Measurements from ENCODE around the gene DNAJB6.

DNAJB6 gene

DNA sequence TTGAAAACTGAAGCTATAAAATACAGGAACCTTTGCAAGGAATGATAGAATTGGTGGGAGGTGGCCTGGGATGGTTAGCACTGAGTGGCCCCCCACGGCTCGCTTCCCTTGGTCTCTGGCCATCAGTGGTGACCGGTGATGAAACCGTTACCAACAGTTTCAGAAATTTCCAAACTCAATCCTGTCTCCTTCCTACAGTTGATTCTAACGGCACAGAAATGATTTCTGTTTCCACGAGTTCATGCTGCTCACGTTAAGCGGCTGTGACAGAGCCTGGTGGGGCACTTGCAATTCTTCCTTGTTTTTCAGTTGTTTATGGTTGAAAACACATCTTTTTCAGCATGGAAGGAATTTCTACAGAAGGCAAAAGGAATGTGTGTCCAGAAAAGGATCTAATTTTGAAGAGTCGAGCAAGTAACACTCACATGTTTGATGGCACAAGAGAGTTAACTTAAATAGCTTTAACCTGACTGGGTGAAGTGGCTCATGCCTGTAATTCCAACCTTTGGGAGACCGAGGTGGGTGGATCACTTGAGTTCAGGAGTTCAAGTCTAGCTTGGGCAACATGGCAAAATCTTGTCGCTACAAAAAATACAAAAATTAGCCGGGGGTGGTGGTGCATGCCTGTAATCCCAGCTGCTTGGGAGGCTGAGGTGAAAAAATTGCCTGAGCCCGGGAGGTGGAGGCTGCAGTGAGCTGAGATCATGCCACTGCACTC lies 100.1 kb downstream of the DNAJB6 start:
- TF ChIP-seq, protein P1, sequence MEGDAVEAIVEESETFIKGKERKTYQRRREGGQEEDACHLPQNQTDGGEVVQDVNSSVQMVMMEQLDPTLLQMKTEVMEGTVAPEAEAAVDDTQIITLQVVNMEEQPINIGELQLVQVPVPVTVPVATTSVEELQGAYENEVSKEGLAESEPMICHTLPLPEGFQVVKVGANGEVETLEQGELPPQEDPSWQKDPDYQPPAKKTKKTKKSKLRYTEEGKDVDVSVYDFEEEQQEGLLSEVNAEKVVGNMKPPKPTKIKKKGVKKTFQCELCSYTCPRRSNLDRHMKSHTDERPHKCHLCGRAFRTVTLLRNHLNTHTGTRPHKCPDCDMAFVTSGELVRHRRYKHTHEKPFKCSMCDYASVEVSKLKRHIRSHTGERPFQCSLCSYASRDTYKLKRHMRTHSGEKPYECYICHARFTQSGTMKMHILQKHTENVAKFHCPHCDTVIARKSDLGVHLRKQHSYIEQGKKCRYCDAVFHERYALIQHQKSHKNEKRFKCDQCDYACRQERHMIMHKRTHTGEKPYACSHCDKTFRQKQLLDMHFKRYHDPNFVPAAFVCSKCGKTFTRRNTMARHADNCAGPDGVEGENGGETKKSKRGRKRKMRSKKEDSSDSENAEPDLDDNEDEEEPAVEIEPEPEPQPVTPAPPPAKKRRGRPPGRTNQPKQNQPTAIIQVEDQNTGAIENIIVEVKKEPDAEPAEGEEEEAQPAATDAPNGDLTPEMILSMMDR (conservative IDR thresholded peaks at IDR 0.05; ENCODE audit: low read depth, low read length) = no peak
- H3K4me3 ChIP-seq (ENCODE audit: low read depth, low read length) = no peak overlapping the region
- DNase-seq (ENCODE audit: low read depth) = peak; percentile 26

DNA sequence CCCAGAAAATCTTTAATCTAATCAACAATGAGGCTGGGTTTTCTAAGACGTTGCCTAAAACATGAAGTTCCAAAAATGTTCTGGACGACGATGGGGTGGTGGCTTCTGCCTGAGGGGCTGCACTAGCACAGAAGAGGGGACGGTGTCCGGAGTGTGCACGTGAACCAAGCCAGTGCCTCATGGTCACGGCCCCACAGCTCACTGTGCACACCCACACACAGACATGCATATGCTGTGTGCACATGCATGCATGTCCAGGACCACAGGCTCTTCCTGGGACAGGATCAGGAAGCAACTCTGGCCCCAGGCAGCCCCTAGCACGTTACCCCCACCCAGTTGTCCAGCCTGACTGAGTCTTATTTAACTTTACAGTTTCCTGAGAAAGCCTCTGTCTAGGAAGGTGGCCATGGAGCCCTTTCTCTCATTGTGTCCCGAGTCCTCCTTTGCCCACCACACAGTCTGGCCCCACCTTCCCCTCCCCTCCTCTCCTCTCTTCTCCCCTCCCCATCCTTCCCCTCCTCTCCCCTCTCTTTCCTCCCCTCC lies 100.8 kb downstream of the DNAJB6 start:
- DNase-seq (ENCODE audit: low read depth) = no peak
- TF ChIP-seq, protein P1 (conservative IDR thresholded peaks at IDR 0.05; ENCODE audit: low read depth, low read length) = no peak

DNA sequence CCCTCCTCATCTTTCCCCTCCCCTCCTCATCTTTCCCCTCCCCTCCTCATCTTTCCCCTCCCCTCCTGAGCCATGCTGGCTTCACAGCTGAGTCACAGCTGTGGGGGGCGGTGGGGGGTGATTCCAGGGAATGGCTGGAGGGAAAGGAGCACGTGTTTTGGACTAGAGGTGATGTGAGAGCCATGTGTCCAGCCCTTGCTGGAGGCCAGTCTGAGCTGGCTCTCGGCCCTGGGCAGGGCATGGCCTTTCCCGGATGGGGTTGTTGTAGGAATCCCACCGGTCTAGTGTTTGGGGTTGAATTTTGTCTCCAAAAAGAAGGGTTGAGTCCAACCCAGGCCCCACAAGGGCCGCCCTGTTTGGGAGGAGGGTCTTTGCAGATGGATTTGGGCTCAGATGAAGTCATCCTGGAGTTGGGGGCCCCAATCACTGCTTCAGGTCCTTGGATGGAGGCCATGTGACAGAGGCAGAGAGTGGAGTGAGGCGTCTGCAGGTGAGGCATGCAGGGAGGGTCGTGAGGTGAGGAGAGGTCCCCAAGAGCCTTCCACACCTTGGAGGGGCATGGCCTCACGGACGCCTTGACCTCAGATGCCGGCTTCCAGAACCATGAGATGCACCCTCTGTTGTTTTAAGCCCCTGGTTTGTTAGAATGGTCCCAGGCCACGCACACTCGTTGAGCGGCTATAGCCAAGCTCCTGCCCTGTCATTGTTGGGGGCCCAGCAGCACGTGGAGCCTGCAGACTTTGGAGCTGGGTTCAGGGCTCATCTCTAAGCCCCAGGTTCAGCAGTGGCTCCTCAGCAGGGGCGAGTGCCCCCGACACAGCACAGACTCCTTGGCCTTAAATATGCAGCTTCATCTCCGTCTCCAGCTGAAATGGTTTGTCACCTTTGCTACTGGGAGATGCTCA lies 101.6 kb downstream of the DNAJB6 start:
- TF ChIP-seq, protein P1 (conservative IDR thresholded peaks at IDR 0.05; ENCODE audit: low read depth, low read length) = no peak
- no peak overlapping the region for H3K4me3 ChIP-seq (ENCODE audit: low read depth, low read length)
- DNase-seq (ENCODE audit: low read depth) = no peak

More for the DNA sequence above, 100.8 kb downstream of the DNAJB6 start:
- no peak overlapping the region for H3K4me3 ChIP-seq (ENCODE audit: low read depth, low read length)

DNA sequence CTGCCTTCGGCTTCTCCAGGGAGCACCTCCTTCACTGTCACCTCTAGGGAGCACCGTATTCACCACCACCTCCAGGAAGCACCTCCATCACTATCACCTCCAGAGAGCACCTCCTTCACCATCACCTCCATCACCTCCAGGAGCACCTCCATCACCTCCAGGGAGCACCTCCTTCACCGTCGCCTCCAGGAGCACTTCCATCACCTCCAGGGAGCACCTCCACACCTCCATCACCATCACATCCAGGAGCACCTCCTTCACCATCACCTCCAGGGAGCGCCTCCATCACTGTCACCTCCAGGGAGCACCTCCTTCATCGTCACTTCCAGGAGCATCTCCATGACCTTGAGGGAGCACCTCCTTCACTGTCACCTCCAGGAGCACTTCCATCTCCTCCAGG lies 102.3 kb downstream of the DNAJB6 start:
- TF ChIP-seq, protein P1 (conservative IDR thresholded peaks at IDR 0.05; ENCODE audit: low read depth, low read length) = no peak
- no peak for DNase-seq (ENCODE audit: low read depth)
- H3K4me3 ChIP-seq (ENCODE audit: low read depth, low read length) = no peak overlapping the region

DNA sequence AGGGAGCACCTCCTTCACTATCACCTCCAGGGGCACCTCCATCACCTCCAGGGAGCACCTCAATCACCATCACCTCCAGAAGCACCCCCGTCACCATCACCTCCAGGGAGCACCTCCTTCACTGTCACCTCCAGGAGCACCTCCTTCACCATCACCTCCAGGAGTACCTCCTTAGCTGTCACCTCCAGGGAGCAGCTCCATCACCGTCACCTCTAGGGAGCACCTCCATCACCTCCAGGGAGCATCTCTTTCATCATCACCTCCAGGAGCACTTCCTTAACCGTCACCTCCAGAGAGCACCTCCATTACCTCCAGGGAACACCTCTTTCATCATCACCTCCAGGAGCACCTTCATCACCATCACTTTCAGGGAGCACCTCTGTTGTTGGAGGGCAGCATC lies 103.0 kb downstream of the DNAJB6 start:
- DNase-seq (ENCODE audit: low read depth) = no peak
- TF ChIP-seq, protein P1 (conservative IDR thresholded peaks at IDR 0.05; ENCODE audit: low read depth, low read length) = no peak

DNA sequence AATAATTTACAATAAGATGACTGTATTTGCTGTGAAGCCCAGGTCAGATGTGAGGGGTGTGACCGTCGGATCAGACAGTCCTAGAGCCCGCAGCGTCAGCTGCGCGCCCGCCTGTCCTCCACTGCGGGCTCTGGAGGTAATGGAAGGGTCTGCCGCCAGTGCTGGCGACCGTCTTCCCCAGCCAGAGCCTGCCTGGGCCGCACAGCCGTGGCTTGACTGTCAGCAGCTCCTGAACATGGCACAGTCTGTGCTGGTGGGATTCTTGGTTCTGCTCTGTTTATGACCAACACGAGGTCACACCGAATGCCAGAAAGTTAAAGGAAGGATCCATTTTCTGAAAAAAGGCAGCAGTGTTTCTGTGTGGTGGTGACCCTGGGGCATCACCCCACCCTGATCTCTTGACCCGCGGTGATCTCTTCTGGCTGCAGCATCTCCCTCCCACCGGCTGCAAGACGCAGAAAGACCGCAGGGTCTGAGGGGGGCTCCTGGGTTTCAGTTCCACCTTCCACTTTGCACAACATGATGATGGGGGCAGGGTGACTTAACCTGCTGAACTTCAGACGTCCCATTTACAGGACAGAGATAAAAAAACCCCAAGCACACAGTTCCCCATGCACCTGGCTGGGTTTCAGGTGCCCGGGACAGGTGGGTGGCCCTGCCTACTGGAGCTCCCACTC lies 103.7 kb downstream of the DNAJB6 start:
- no peak overlapping the region for H3K4me3 ChIP-seq (ENCODE audit: low read depth, low read length)
- DNase-seq (ENCODE audit: low read depth) = no peak
- TF ChIP-seq, protein P1 (conservative IDR thresholded peaks at IDR 0.05; ENCODE audit: low read depth, low read length) = no peak

More for the DNA sequence above, 103.0 kb downstream of the DNAJB6 start:
- H3K4me3 ChIP-seq (ENCODE audit: low read depth, low read length) = no peak overlapping the region

Data from choroid plexus epithelial cell (primary cell).